DND-41 (cell line): ENCODE results near the gene ERGIC3.
A peak's percentile ranks its signal among the peaks of the same experiment; 100 is the strongest.

Source experiments
- ATAC-seq: fragments of 200-7000 bp; cut with Tn5 transposase; 3 replicates; pipeline ENCODE4 v1.9.1; 2021; ENCODE audit warnings: low read depth; ENCODE audit not compliant: insufficient read depth
- DNase-seq: peaks from one replicate; pipeline ENCODE4 v3.0.0-alpha.2; 2020
- H2AFZ ChIP-seq: 2 replicates; pipeline ENCODE4 v1.6.0; 2012; ENCODE audit warnings: low read depth, low read length
- H3K27ac ChIP-seq: 2 replicates; pipeline ENCODE4 v1.5.1; 2012; ENCODE audit warnings: low read length, inconsistent platforms
- H3K27me3 ChIP-seq: fragments of 200-600 bp; sonication (generic); 2 replicates; pipeline ENCODE4 v1.6.0; 2012; ENCODE audit warnings: low read length, mild to moderate bottlenecking, inconsistent platforms; ENCODE audit not compliant: insufficient read depth, poor library complexity
- H3K36me3 ChIP-seq: 2 replicates; pipeline ENCODE4 v1.5.1; 2012; ENCODE audit warnings: low read length, inconsistent platforms; ENCODE audit not compliant: insufficient read depth
- H3K4me1 ChIP-seq: 2 replicates; pipeline ENCODE4 v1.5.1; 2012; ENCODE audit warnings: mild to moderate bottlenecking, low read length; ENCODE audit not compliant: insufficient read depth
- H3K4me2 ChIP-seq: 2 replicates; pipeline ENCODE4 v1.6.0; 2012; ENCODE audit warnings: mild to moderate bottlenecking, moderate library complexity, low read length, inconsistent platforms; ENCODE audit not compliant: insufficient read depth
- H3K4me3 ChIP-seq, 2 experiments: fragments of 200-600 bp in 1 of 2; shearing (Covaris generic) in 1 of 2; 2 replicates each; pipeline ENCODE4 v1.5.1; 2012 to 2016; ENCODE audit warnings: inconsistent platforms in 2 of 2, low read length in 2 of 2, mild to moderate bottlenecking in 2 of 2, low read depth in 1 of 2, moderate library complexity in 1 of 2
- H3K79me2 ChIP-seq: 2 replicates; pipeline ENCODE4 v1.6.0; 2012; ENCODE audit warnings: low read length, inconsistent platforms; ENCODE audit not compliant: insufficient read depth
- H3K9ac ChIP-seq: 2 replicates; pipeline ENCODE4 v1.6.0; 2012; ENCODE audit warnings: low read depth, mild to moderate bottlenecking, inconsistent platforms, low read length, moderate library complexity
- H3K9me3 ChIP-seq: 2 replicates; pipeline ENCODE4 v1.5.1; 2012; ENCODE audit warnings: low read length, moderate library complexity, mild to moderate bottlenecking, inconsistent platforms; ENCODE audit not compliant: insufficient read depth, severe bottlenecking
- H4K20me1 ChIP-seq: 2 replicates; pipeline ENCODE4 v1.6.0; 2012; ENCODE audit warnings: low read length; ENCODE audit not compliant: insufficient read depth
- EZH2 ChIP-seq: IDR thresholded peaks from 3 replicates; pipeline ENCODE4 v1.6.1; 2012; ENCODE audit warnings: borderline replicate concordance, low read depth, mild to moderate bottlenecking, moderate library complexity, low read length, inconsistent platforms; ENCODE audit not compliant: severe bottlenecking
- TF ChIP-seq, protein P1 (sequence below): IDR thresholded peaks from 2 replicates; pipeline ENCODE4 v1.5.1; 2012; ENCODE audit warnings: borderline replicate concordance, low read length, moderate library complexity, mild to moderate bottlenecking; ENCODE audit not compliant: poor library complexity, severe bottlenecking; ENCODE audit errors: extremely low read depth

ERGIC3 gene

DNA sequence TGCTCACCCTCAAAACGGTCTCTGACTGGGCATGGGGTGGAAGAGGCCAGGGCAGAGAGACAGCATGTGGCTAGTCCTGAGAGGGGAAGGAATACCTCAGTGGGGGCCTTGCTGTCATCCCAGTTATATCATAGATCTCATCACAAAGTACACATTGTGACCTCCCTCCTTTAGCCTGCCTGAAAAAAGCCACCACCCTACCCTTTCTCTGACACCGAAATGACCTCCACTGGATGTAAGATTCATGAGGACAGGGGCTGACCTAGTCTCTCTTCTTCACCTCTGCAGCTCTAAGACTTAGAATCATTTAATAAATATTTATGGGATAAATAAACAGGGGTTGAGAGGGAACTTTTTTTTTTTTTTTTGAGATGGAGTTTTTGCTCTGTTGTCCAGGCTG is 12.3 kb upstream of the ERGIC3 start, which contains the start of gene C20orf173:
Gene C20orf173, minus strand, starts transcription at position 101 of the 400 bp plus-strand sequence. CDS start 279 bp downstream, outside the sequence.
- Histone ChIP-seq H3K79me2 (no peaks in the 10 kb centered on the region), H3K4me1 (no peaks in the 10 kb centered on the region), H3K9me3 (peaks cover 3% of the 10 kb centered on the region), H3K36me3 (no peaks in the 10 kb centered on the region), H2AFZ (no peak within 1 kb of the TSS), H3K9ac (no peak within 1 kb of the TSS), H3K27me3 (no peaks in the 10 kb centered on the region), H3K4me3 (no peak within 1 kb of the TSS), H4K20me1 (no peaks in the 10 kb centered on the region), H3K27ac (no peak within 1 kb of the TSS), H3K4me2 (no peak within 1 kb of the TSS)
- no peak for ATAC-seq
- TF ChIP-seq, protein P1, sequence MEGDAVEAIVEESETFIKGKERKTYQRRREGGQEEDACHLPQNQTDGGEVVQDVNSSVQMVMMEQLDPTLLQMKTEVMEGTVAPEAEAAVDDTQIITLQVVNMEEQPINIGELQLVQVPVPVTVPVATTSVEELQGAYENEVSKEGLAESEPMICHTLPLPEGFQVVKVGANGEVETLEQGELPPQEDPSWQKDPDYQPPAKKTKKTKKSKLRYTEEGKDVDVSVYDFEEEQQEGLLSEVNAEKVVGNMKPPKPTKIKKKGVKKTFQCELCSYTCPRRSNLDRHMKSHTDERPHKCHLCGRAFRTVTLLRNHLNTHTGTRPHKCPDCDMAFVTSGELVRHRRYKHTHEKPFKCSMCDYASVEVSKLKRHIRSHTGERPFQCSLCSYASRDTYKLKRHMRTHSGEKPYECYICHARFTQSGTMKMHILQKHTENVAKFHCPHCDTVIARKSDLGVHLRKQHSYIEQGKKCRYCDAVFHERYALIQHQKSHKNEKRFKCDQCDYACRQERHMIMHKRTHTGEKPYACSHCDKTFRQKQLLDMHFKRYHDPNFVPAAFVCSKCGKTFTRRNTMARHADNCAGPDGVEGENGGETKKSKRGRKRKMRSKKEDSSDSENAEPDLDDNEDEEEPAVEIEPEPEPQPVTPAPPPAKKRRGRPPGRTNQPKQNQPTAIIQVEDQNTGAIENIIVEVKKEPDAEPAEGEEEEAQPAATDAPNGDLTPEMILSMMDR: no peak
- no peak for TF ChIP-seq EZH2
- no peak for DNase-seq

DNA sequence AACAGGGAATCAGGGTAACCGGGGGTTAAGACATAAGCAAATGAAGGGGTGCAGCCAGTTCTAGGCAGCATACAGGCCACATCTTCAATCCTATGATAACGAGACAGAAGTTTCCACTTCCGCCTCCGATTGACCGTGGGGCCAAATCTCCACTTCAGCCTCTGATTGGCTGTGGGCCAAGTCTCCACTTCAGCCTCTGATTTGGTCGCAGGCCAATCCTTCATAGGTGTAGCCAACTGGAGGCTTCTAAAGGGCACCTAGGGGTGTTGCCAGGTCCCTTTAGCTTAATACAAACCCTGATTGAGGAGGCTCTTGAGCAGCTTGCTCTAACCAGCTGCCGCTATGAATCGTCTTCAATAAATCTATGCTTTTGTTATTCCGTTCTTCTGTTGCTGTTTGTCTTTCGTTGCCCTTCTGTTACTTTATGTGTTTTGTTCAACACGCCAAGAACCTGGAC is 2.1 kb upstream of the ERGIC3 start:
- no peak overlapping the region for H2AFZ ChIP-seq
- H3K4me2 ChIP-seq: no peak overlapping the region
- H3K4me3 ChIP-seq: no peak overlapping the region
- TF ChIP-seq EZH2: no peak
- TF ChIP-seq, protein P1: no peak
- H3K9me3 ChIP-seq: no peaks in the 10 kb centered on the region
- no peak overlapping the region for H3K9ac ChIP-seq
- H3K4me1 ChIP-seq: peaks cover 21% of the 10 kb centered on the region
- H4K20me1 ChIP-seq: no peaks in the 10 kb centered on the region
- no peak overlapping the region for H3K27ac ChIP-seq
- no peaks in the 10 kb centered on the region for H3K27me3 ChIP-seq
- DNase-seq (no peak), ATAC-seq (no peak)
- peaks cover 13% of the 10 kb centered on the region for H3K79me2 ChIP-seq
- peaks cover 17% of the 10 kb centered on the region for H3K36me3 ChIP-seq

DNA sequence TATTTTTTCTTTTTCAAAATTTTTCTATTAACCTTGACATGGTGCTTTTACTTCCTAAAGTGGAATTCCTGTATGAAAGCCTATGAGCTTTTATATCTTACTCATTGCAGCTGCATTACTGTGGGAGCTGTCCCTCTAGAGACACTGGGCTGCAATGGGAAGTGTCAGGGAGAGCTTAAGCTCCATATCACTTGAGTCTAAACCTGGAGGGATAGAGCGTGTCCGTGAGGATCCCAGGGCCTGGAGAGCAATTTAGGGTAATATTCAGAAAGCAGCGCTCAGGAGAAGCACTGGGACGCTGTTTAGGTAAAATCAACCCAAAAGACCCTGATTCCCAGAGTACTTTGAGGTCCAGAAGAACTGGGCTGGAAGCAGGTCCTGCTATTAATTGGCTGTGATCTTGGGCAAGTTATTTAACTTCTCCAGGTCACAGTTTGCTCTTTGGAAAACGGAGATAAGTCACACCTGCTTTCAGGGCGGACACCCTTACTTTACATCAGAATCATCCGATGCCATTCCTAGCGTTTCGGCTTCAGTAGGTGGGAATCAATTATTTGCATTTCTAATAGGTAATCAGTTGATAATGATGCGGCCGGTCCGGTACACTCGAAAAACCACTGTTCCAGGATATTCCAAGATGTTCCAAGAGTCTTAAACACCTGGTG is 628 bp upstream of the ERGIC3 start:
- Histone ChIP-seq H3K4me1 (peaks cover 21% of the 10 kb centered on the region), H3K36me3 (peaks cover 27% of the 10 kb centered on the region), H3K79me2 (peaks cover 13% of the 10 kb centered on the region), H3K27me3 (no peaks in the 10 kb centered on the region), H3K4me2 (peak overlapping the region; percentile 90), H3K27ac (0 out of 2 replicates have a peak overlapping the region, but pooled peaks have one; percentile 19), H4K20me1 (no peaks in the 10 kb centered on the region), H3K4me3 (peak overlapping the region in 1 of 2 experiments; percentile 83; a peak in 3 of 4 replicates), H3K9me3 (no peaks in the 10 kb centered on the region), H2AFZ (peak overlapping the region; percentile 80), H3K9ac (peak overlapping the region; percentile 71)
- ATAC-seq: no peak
- TF ChIP-seq, protein P1: no peak
- TF ChIP-seq EZH2: no peak
- no peak for DNase-seq
